ENCODE data around the gene LEO1. TPM values are rescaled to one million over a fixed set of nuclear protein-coding genes. Genes with fewer than 3 reads are reported as not detected.
A peak's percentile ranks its signal among the peaks of the same experiment; 100 is the strongest.

Gene LEO1
- total and polyA plus RNA-seq, 8 donors: 3.0 to 8.1 (median 5.3) TPM

DNA sequence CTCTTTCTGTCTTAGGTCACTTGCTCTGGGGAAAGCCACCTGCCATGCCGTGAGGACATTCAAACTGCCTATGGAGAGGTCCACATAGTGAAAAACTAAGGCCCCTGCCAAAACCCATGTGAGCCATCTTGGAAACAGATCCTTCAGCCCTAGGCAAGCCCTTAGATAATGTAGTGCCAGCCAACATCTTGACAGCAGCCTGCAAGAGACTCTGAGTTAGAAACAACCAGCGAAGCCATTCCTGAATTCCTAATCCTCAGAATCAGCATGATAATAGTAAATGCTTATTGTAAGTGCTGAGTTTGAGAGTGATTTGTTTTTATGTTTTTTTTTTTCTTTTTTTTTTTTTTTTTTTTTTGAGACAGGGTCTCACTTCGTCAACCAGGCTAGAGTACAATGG, 40.6 kb downstream of the LEO1 start:
- WGBS, 2 donors: 95 to 98% methylated on average over 3 of the region's 3 CpGs
- H3K4me1 ChIP-seq: no peaks in the 10 kb centered on the region
- TF ChIP-seq, protein P1, sequence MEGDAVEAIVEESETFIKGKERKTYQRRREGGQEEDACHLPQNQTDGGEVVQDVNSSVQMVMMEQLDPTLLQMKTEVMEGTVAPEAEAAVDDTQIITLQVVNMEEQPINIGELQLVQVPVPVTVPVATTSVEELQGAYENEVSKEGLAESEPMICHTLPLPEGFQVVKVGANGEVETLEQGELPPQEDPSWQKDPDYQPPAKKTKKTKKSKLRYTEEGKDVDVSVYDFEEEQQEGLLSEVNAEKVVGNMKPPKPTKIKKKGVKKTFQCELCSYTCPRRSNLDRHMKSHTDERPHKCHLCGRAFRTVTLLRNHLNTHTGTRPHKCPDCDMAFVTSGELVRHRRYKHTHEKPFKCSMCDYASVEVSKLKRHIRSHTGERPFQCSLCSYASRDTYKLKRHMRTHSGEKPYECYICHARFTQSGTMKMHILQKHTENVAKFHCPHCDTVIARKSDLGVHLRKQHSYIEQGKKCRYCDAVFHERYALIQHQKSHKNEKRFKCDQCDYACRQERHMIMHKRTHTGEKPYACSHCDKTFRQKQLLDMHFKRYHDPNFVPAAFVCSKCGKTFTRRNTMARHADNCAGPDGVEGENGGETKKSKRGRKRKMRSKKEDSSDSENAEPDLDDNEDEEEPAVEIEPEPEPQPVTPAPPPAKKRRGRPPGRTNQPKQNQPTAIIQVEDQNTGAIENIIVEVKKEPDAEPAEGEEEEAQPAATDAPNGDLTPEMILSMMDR (IDR thresholded peaks at IDR 0.05): no peak
- DNase-seq (no peak), ATAC-seq (no peak), FAIRE-seq (no peak)
- no peak overlapping the region for H3K27ac ChIP-seq
- intact Hi-C loops (cut with DNase I): loop anchor here in 1 of 3 donors (10.0 kb wide), 1 partner anchor 56 kb away; no protein-coding TSS in a partner anchor
- no peaks in the 10 kb centered on the region for H3K27me3 ChIP-seq
- no peaks in the 10 kb centered on the region for H3K9me3 ChIP-seq
- H3K4me3 ChIP-seq: no peak overlapping the region
- no peaks in the 10 kb centered on the region for H3K36me3 ChIP-seq

DNA sequence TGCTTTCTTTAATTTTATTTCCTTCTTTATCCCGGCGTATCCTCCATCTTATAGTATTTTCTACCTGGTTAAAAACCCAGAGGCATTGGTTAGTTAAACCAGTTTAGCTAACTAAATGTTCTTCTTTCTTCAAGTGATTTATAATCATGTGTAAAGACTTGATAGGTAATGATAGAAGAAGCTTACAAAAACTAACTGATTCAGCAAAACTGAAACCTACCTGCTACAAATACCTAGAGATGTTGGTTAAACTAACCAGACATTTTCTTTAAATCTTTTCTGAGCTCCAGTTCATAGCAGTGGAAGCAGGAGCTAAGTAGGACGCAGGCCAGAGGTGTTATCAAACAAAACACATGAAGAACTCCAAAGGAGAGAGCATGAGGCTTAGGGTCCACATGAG, 44.8 kb downstream of the LEO1 start:
- WGBS, 2 donors: 96 to 98% methylated on average over 3 of the region's 3 CpGs
- intact Hi-C loops (cut with DNase I): no loop called here
- FAIRE-seq: no peak

DNA sequence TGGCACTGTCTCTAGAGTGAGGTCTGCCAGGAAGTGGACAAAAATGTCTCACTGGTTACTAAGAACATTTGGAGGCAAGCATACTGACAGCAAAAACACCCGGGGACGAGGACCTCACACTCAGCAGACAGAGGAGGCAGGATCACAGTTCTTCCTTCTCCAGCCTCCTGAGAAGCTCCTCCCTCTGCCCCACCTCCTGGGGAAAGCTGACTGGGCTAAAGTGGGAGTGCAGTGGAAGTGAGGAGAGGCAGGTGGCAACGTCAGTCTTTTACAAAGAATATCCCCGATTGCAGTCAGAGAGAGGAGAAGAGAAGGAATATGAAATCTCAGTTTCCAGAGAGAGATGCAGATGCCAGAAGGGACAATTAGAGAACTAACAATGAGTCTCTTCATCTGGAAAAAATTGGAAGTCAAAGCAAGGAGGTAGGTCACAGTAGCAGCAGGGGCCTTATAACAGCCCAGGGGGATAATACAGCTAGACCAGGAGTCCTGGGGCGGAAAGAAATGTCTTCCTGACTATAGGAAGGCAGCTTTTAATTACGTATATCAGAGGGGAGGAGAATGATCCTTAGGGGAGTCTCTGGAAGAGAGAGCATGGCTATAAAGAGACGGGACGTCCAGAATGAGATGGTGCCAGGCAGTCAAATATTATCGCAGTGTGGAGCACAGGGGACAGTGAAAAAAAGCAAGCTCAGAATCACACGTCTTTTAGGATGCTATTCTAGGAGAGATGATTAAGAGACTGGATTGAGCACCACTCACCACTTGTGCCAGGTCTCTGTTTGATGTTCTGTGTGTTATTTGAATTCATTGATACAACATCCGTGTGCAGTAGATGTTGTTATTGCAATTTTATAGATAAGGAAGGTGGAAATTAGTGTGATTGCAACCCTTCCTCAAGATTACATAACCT, 47.2 kb downstream of the LEO1 start:
- no peaks in the 10 kb centered on the region for H3K4me1 ChIP-seq
- H3K36me3 ChIP-seq: peaks cover 0 to 5% (median 0%) of the 10 kb centered on the region in 3 donors
- H3K27me3 ChIP-seq: no peaks in the 10 kb centered on the region
- H3K9me3 ChIP-seq: no peaks in the 10 kb centered on the region
- 72 to 73% methylated on average over 11 of the region's 11 CpGs for WGBS, 2 donors
- ATAC-seq: peak in 1 of 4 donors; percentile 63
- TF ChIP-seq, protein P1 (IDR thresholded peaks at IDR 0.05): no peak
- DNase-seq: no peak
- FAIRE-seq: no peak
- intact Hi-C loops (cut with DNase I): no loop called here
- no peak overlapping the region for H3K4me3 ChIP-seq
- H3K27ac ChIP-seq: no peak overlapping the region

More for the DNA sequence above, 44.8 kb downstream of the LEO1 start:
- H3K4me3 ChIP-seq: no peak overlapping the region
- no peaks in the 10 kb centered on the region for H3K9me3 ChIP-seq
- TF ChIP-seq, protein P1 (IDR thresholded peaks at IDR 0.05): no peak
- no peaks in the 10 kb centered on the region for H3K4me1 ChIP-seq
- DNase-seq: no peak
- ATAC-seq: no peak
- no peaks in the 10 kb centered on the region for H3K27me3 ChIP-seq
- no peaks in the 10 kb centered on the region for H3K36me3 ChIP-seq
- no peak overlapping the region for H3K27ac ChIP-seq

DNA sequence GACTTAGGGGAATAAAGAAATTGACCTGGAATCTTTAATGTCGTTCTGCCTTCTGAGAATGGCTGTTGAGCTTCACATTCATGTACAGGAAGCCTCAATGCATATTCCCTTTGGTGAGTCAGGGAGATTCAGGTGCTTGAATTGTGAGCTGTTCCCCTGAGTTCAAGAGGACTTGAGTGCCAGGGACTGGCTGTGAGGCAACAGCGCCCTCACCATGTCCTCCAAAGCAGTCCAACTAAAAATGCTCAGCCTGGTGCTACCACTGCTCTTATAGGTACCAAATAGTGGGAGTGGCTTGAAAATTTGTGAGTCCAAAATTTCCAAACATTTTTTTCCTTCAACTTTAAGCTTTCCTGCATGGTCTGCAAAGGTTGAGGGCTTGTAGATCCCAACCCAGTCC, 54.1 kb downstream of the LEO1 start:
- intact Hi-C loops (cut with DNase I): no loop called here
- Histone ChIP-seq H3K9me3 (no peaks in the 10 kb centered on the region), H3K4me1 (no peaks in the 10 kb centered on the region), H3K27ac (no peak overlapping the region), H3K27me3 (no peaks in the 10 kb centered on the region), H3K4me3 (no peak overlapping the region), H3K36me3 (peaks cover 0 to 11% (median 0%) of the 10 kb centered on the region in 3 donors)
- no peak for DNase-seq
- WGBS, 2 donors: 90 to 91% methylated on average over 2 of the region's 2 CpGs
- ATAC-seq: peak in 3 of 4 donors; percentile 48 to 56 (median 50)
- no peak for FAIRE-seq
- TF ChIP-seq, protein P1 (IDR thresholded peaks at IDR 0.05): no peak

DNA sequence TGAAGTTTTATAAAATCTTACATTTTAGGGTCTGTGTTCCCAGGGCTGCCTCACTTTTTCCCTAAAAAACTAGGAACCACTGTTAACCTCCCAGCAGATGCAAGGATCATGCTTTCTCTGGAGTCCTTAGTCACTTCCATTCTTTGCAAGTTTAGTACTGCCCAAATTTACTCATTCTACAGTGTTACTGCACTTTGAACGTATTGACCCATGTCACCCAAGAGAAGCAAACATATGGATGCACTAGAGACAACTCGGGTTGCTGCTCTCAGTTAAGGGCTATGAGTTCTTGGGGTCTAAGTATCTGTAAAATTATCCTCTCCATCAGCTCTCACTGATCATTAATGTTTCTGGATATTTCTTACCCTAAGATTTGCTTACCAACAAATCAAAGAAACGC, 59.0 kb downstream of the LEO1 start:
- TF ChIP-seq, protein P1 (IDR thresholded peaks at IDR 0.05): no peak
- intact Hi-C loops (cut with DNase I): no loop called here
- 94% methylated on average over 3 of the region's 3 CpGs for WGBS, 2 donors
- no peak overlapping the region for H3K4me3 ChIP-seq
- no peak overlapping the region for H3K27ac ChIP-seq
- H3K9me3 ChIP-seq: no peaks in the 10 kb centered on the region
- peaks cover 0 to 7% (median 0%) of the 10 kb centered on the region in 3 donors for H3K4me1 ChIP-seq
- DNase-seq (no peak), FAIRE-seq (no peak), ATAC-seq (no peak)
- H3K36me3 ChIP-seq: peaks cover 0 to 14% (median 0%) of the 10 kb centered on the region in 3 donors
- no peaks in the 10 kb centered on the region for H3K27me3 ChIP-seq
